HUES48 (cell line): Measurements from ENCODE around the gene CNTNAP3.
"Not testable (repeated sequence)": the region's sequence is repeated elsewhere in the genome, so short reads cannot be mapped to it uniquely, and the experiment has no call there.

Experiments used
- H3K27ac ChIP-seq: one replicate; pipeline ENCODE4 v1.7.0; 2013; ENCODE audit warnings: low read depth, low read length, inconsistent platforms
- H3K27me3 ChIP-seq: 2 replicates; pipeline ENCODE4 v1.6.1; 2013; ENCODE audit warnings: mild to moderate bottlenecking, low read length; ENCODE audit not compliant: control insufficient read depth, insufficient read depth
- H3K36me3 ChIP-seq: 2 replicates; pipeline ENCODE4 v1.6.1; 2013; ENCODE audit warnings: low read length; ENCODE audit not compliant: control insufficient read depth, insufficient read depth
- H3K4me1 ChIP-seq: 2 replicates; pipeline ENCODE4 v1.6.1; 2013; ENCODE audit warnings: mild to moderate bottlenecking, low read length; ENCODE audit not compliant: control insufficient read depth, insufficient read depth
- H3K4me3 ChIP-seq: 2 replicates; pipeline ENCODE4 v1.5.1; 2013; ENCODE audit warnings: mild to moderate bottlenecking, low read depth, low read length
- H3K9ac ChIP-seq: 2 replicates; pipeline ENCODE4 v1.6.1; 2013; ENCODE audit warnings: mild to moderate bottlenecking, low read depth, low read length, moderate library complexity
- H3K9me3 ChIP-seq: 2 replicates; pipeline ENCODE4 v1.6.1; 2013; ENCODE audit warnings: low read length; ENCODE audit not compliant: control insufficient read depth, insufficient read depth

Gene CNTNAP3

GRCh38 chr9:39028168-39028567, 259.8 kb downstream of the CNTNAP3 start:
- not testable (repeated sequence) for H3K27ac ChIP-seq, H3K36me3 ChIP-seq, H3K9me3 ChIP-seq, H3K4me3 ChIP-seq, H3K9ac ChIP-seq, H3K27me3 ChIP-seq, H3K4me1 ChIP-seq

DNA sequence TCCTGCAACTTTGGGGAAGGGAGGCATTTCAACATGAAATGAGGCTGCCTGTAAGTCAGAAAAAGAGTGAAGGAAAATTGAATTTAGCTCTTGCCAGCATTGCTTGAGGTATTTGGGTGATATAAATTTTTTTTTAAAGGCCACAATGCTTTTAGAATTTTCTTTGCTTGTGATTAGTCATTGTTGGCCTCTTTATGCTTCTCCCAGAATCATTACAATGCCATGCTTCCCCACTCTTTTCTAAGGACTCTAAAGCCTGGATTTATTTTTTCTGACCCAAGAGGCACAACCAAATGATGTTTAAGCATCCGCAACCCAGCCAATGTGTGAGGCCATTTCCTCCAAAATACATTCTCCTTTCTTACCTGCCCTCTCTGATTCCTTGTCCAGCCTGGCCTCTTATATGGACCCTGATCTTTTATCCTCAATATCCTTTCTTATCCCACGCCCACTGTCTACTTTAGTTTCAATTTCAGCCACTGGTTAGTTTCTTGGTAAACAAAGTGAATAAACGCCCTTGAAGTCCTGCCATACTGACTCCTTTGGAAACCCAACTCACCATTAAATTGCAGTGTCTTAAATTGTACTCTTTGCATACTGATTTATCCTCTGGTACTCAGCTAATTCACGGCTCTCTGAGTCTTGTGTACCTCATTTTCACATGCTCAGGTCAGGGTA, 261.9 kb downstream of the CNTNAP3 start:
- not testable (repeated sequence) for H3K27ac ChIP-seq, H3K9me3 ChIP-seq, H3K36me3 ChIP-seq, H3K4me1 ChIP-seq, H3K9ac ChIP-seq, H3K27me3 ChIP-seq, H3K4me3 ChIP-seq
